Testis (tissue), 3 donors: ENCODE data around the gene LPAR2. TPM values are rescaled to one million over a fixed set of nuclear protein-coding genes. Genes with fewer than 3 reads are reported as not detected.

Source experiments
- DNase-seq: peaks from one replicate; pipeline ENCODE4 v3.0.0-alpha.2; 2019
- H3K27ac ChIP-seq, 2 donors: fragments of 200-600 bp; sonication (generic); one replicate each; pipeline ENCODE4 v1.5.1; 2019
- H3K27me3 ChIP-seq: fragments of 200-600 bp; sonication (generic); one replicate; pipeline ENCODE4 v1.5.1; 2019
- H3K36me3 ChIP-seq: fragments of 200-600 bp; sonication (generic); one replicate; pipeline ENCODE4 v1.5.1; 2017; ENCODE audit warnings: low read depth; ENCODE audit errors: missing control alignments
- H3K4me1 ChIP-seq: fragments of 200-600 bp; sonication (generic); one replicate; pipeline ENCODE4 v1.5.1; 2019
- H3K4me3 ChIP-seq, 2 donors: fragments of 200-600 bp; sonication (generic); one replicate each; pipeline ENCODE4 v1.5.1; 2017 to 2019
- H3K9me3 ChIP-seq: fragments of 200-600 bp; sonication (generic); one replicate; pipeline ENCODE4 v1.5.1; 2017
- POLR2A ChIP-seq: fragments of 450-650 bp; IDR thresholded peaks from one replicate; pipeline ENCODE4 v1.6.1; 2017; ENCODE audit warnings: antibody characterized with exemption, mild to moderate bottlenecking, moderate library complexity
- WGBS, 2 donors: methylation state at CpG; one replicate each; pipeline ENCODE4 v1.1.5; 2018; 5-methylcytosine and 5-hydroxymethylcytosine counted together
- intact Hi-C: fragments of 100-400 bp; cut with DNase I; formaldehyde crosslinking; loops from one replicate; pipeline ENCODE4 v1.15.1; 2023; ENCODE audit warnings: low total_unique reads
- polyA plus RNA-seq: library from polyadenylated mRNA; stranded (reverse); fragments of 350-450 nt; fragmentation: Illumina TruSeq; extraction: RNeasy Lipid Tissue Mini Kit (QIAGEN cat#74804); gene quantifications from one replicate; pipeline ENCODE4 v1.2.3, GENCODE V29; 2014; ENCODE audit warnings: low read depth, low replicate concordance; ENCODE audit not compliant: insufficient read depth
- total RNA-seq, 2 donors: library from RNA; depleted of rRNA; stranded (reverse); fragments of >200 nt; gene quantifications; one replicate each; pipeline ENCODE4 v1.2.3, GENCODE V29; 2016
- TF ChIP-seq, protein P1 (sequence below), 3 experiments: fragments of 450-650 bp in 2 of 3; fragments of 200-600 bp in 1 of 3; sonication (generic) in 1 of 3; IDR thresholded peaks; one replicate each; pipeline ENCODE4 v1.5.1; 2016 to 2019; ENCODE audit warnings: antibody characterized with exemption in 3 of 3, mild to moderate bottlenecking in 2 of 3, moderate library complexity in 1 of 3

Gene LPAR2
- total and polyA plus RNA-seq, 3 donors from 2014 or later: 73.9 to 224 (median 181) TPM

DNA sequence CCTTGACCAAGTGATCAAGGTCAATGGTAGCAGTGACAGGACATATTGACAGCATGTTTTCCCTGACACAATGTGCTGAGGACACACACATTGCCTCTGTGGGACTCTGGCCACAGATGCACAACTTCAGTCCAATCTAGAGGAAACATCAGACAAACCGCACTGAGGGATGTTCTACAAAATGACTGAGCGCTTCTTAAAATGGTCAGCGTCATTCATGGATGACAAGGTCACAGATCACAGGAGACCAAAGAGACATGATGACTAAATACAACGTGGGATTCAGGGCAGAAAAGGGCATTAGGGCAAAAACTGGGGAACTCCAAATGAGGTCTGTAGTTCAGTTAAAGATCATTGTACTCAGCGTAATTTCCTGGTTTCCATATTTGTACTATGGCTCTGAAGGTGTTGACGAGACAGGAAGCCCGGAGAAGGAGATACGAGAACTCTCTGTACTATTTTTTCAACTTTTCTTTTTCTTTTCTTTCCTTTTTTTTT lies 30.2 kb downstream of the LPAR2 start:
- DNase-seq: no peak
- Histone ChIP-seq H3K4me3 (no peak overlapping the region), H3K9me3 (no peaks in the 10 kb centered on the region), H3K4me1 (no peaks in the 10 kb centered on the region), H3K36me3 (no peaks in the 10 kb centered on the region), H3K27me3 (no peaks in the 10 kb centered on the region), H3K27ac (no peak overlapping the region)
- 79 to 86% methylated on average over 8 of the region's 8 CpGs for WGBS, 2 donors
- intact Hi-C loops: no loop called here
- TF ChIP-seq, protein P1, sequence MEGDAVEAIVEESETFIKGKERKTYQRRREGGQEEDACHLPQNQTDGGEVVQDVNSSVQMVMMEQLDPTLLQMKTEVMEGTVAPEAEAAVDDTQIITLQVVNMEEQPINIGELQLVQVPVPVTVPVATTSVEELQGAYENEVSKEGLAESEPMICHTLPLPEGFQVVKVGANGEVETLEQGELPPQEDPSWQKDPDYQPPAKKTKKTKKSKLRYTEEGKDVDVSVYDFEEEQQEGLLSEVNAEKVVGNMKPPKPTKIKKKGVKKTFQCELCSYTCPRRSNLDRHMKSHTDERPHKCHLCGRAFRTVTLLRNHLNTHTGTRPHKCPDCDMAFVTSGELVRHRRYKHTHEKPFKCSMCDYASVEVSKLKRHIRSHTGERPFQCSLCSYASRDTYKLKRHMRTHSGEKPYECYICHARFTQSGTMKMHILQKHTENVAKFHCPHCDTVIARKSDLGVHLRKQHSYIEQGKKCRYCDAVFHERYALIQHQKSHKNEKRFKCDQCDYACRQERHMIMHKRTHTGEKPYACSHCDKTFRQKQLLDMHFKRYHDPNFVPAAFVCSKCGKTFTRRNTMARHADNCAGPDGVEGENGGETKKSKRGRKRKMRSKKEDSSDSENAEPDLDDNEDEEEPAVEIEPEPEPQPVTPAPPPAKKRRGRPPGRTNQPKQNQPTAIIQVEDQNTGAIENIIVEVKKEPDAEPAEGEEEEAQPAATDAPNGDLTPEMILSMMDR (IDR thresholded peaks at IDR 0.05): no peak
- TF ChIP-seq POLR2A: no peak

GRCh38 chr19:19595171-19595701 lies 32.8 kb downstream of the LPAR2 start:
- no peak for DNase-seq
- Histone ChIP-seq H3K9me3 (no peaks in the 10 kb centered on the region), H3K36me3 (no peaks in the 10 kb centered on the region), H3K4me3 (no peak overlapping the region), H3K27me3 (no peaks in the 10 kb centered on the region), H3K27ac (no peak overlapping the region), H3K4me1 (no peaks in the 10 kb centered on the region)
- intact Hi-C loops: no loop called here
- WGBS, 2 donors: 82 to 86% methylated on average over 8 of the region's 8 CpGs
- no peak for TF ChIP-seq POLR2A
- TF ChIP-seq, protein P1 (IDR thresholded peaks at IDR 0.05): no peak

DNA sequence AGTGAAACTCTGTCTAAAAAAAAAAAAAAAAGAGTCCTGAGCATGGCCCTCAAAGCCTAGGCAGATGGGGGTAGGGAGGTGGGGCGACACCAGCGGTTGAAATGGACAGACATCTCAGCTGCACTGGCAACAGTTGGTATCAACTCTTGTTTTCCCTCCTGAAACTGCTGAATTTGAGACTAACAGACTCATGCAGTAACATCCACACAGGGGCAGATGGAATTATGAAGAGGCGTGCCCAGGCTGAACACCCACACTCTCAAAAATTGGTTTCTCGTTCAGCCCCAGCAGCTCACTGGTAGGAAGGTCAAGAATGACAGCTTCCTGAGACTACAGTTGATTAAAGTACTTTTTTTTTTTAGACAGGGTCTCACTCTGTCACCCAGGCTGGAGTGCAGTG lies 33.6 kb downstream of the LPAR2 start:
- H3K36me3 ChIP-seq: no peaks in the 10 kb centered on the region
- H3K27ac ChIP-seq: no peak overlapping the region

GRCh38 chr19:19592690-19593089 lies 35.3 kb downstream of the LPAR2 start:
- no peak overlapping the region for H3K4me3 ChIP-seq
- H3K27me3 ChIP-seq: no peaks in the 10 kb centered on the region
- H3K4me1 ChIP-seq: no peaks in the 10 kb centered on the region
- no peaks in the 10 kb centered on the region for H3K36me3 ChIP-seq
- H3K27ac ChIP-seq: no peak overlapping the region
- intact Hi-C loops: no loop called here
- TF ChIP-seq POLR2A: no peak
- TF ChIP-seq, protein P1 (IDR thresholded peaks at IDR 0.05): no peak
- 86 to 96% methylated on average over 10 of the region's 10 CpGs for WGBS, 2 donors
- DNase-seq: no peak
- H3K9me3 ChIP-seq: no peaks in the 10 kb centered on the region

More for the DNA sequence above, 33.6 kb downstream of the LPAR2 start:
- DNase-seq: no peak
- Histone ChIP-seq H3K9me3 (no peaks in the 10 kb centered on the region), H3K4me1 (no peaks in the 10 kb centered on the region), H3K27me3 (no peaks in the 10 kb centered on the region), H3K4me3 (no peak overlapping the region)
- TF ChIP-seq POLR2A: no peak
- TF ChIP-seq, protein P1 (IDR thresholded peaks at IDR 0.05): no peak
- intact Hi-C loops: no loop called here
- 94 to 99% methylated on average over 4 of the region's 4 CpGs for WGBS, 2 donors
